Measurements from ENCODE around the gene CALHM1.

Gene CALHM1

GRCh38 chr10:103481974-103482531 is 23.4 kb upstream of the CALHM1 start:
- H4K20me1 ChIP-seq (ENCODE audit: insufficient read depth, low read length) = no peaks in the 10 kb centered on the region
- peak overlapping the region; percentile 39 for H3K4me2 ChIP-seq (ENCODE audit: low read length)
- no peaks in the 10 kb centered on the region for H3K9me3 ChIP-seq (ENCODE audit: insufficient read depth, low read length)
- H3K27ac ChIP-seq (ENCODE audit: low read length) = no peak overlapping the region
- TF ChIP-seq EZH2phosphoT487 (IDR thresholded peaks at IDR 0.05; ENCODE audit: low read depth) = no peak
- TF ChIP-seq CTCF (IDR thresholded peaks at IDR 0.05; ENCODE audit: low read depth, low read length) = peak; percentile 65
- no peaks in the 10 kb centered on the region for H3K27me3 ChIP-seq (ENCODE audit: low read depth, low read length)
- peak overlapping the region; percentile 37; the same call in 1 of the 2 replicates for H3K4me3 ChIP-seq (ENCODE audit: low read length)
- 0 out of 2 replicates have a peak, but pooled peaks cover 4% of the 10 kb centered on the region for H3K4me1 ChIP-seq (ENCODE audit: low read length)
- 0 out of 2 replicates have a peak overlapping the region, but pooled peaks have one; percentile 40 for H2AFZ ChIP-seq (ENCODE audit: low read depth, low read length)
- H3K36me3 ChIP-seq (replicated peaks; ENCODE audit: low read depth, low read length) = no peaks in the 10 kb centered on the region
- no peak overlapping the region for H3K9ac ChIP-seq (ENCODE audit: low read length)
- no peaks in the 10 kb centered on the region for H3K79me2 ChIP-seq (ENCODE audit: low read length)

- no peaks in the 10 kb centered on the region for H3K79me2 ChIP-seq (ENCODE audit: low read length)
- no peaks in the 10 kb centered on the region for H4K20me1 ChIP-seq (ENCODE audit: insufficient read depth, low read length)
- no peaks in the 10 kb centered on the region for H3K36me3 ChIP-seq (replicated peaks; ENCODE audit: low read depth, low read length)
- H3K4me2 ChIP-seq (ENCODE audit: low read length) = no peak overlapping the region
- no peak overlapping the region for H3K9ac ChIP-seq (ENCODE audit: low read length)
- no peak overlapping the region for H2AFZ ChIP-seq (ENCODE audit: low read depth, low read length)
- H3K4me1 ChIP-seq (ENCODE audit: low read length) = peaks cover 13% of the 10 kb centered on the region
- H3K9me3 ChIP-seq (ENCODE audit: insufficient read depth, low read length) = no peaks in the 10 kb centered on the region
- H3K4me3 ChIP-seq (ENCODE audit: low read length) = no peak overlapping the region
- H3K27ac ChIP-seq (ENCODE audit: low read length) = no peak overlapping the region
- no peak for TF ChIP-seq EZH2phosphoT487 (IDR thresholded peaks at IDR 0.05; ENCODE audit: low read depth)
- no peak for TF ChIP-seq CTCF (IDR thresholded peaks at IDR 0.05; ENCODE audit: low read depth, low read length)
- H3K27me3 ChIP-seq (ENCODE audit: low read depth, low read length) = no peaks in the 10 kb centered on the region
Observed at GRCh38 chr10:103480521-103480920, 21.8 kb upstream of the CALHM1 start.

- Histone ChIP-seq H3K9me3 (ENCODE audit: insufficient read depth, low read length) (no peaks in the 10 kb centered on the region), H2AFZ (ENCODE audit: low read depth, low read length) (no peak within 1 kb of the TSS), H3K27ac (ENCODE audit: low read length) (no peak within 1 kb of the TSS), H3K36me3 (replicated peaks; ENCODE audit: low read depth, low read length) (no peaks in the 10 kb centered on the region), H4K20me1 (ENCODE audit: insufficient read depth, low read length) (no peaks in the 10 kb centered on the region), H3K4me1 (ENCODE audit: low read length) (peaks cover 13% of the 10 kb centered on the region), H3K4me2 (ENCODE audit: low read length) (no peak within 1 kb of the TSS), H3K9ac (ENCODE audit: low read length) (no peak within 1 kb of the TSS), H3K4me3 (ENCODE audit: low read length) (no peak within 1 kb of the TSS), H3K79me2 (ENCODE audit: low read length) (no peaks in the 10 kb centered on the region), H3K27me3 (ENCODE audit: low read depth, low read length) (no peaks in the 10 kb centered on the region)
- TF ChIP-seq CTCF (IDR thresholded peaks at IDR 0.05; ENCODE audit: low read depth, low read length) (no peak), EZH2phosphoT487 (IDR thresholded peaks at IDR 0.05; ENCODE audit: low read depth) (no peak)
Observed at GRCh38 chr10:103479135-103479534, 20.4 kb upstream of the CALHM1 start, which contains the start of gene CALHM3. CALHM3 (minus strand) TSS chr10:103479240; CDS start chr10:103479032, 208 bp downstream.

- H3K4me3 ChIP-seq (ENCODE audit: low read length) = no peak overlapping the region
- no peak overlapping the region for H3K4me2 ChIP-seq (ENCODE audit: low read length)
- no peaks in the 10 kb centered on the region for H4K20me1 ChIP-seq (ENCODE audit: insufficient read depth, low read length)
- no peaks in the 10 kb centered on the region for H3K79me2 ChIP-seq (ENCODE audit: low read length)
- no peaks in the 10 kb centered on the region for H3K9me3 ChIP-seq (ENCODE audit: insufficient read depth, low read length)
- TF ChIP-seq CTCF (IDR thresholded peaks at IDR 0.05; ENCODE audit: low read depth, low read length) (no peak), EZH2phosphoT487 (IDR thresholded peaks at IDR 0.05; ENCODE audit: low read depth) (no peak)
- no peak overlapping the region for H3K9ac ChIP-seq (ENCODE audit: low read length)
- no peaks in the 10 kb centered on the region for H3K27me3 ChIP-seq (ENCODE audit: low read depth, low read length)
- H2AFZ ChIP-seq (ENCODE audit: low read depth, low read length) = no peak overlapping the region
- no peak overlapping the region for H3K27ac ChIP-seq (ENCODE audit: low read length)
- no peaks in the 10 kb centered on the region for H3K36me3 ChIP-seq (replicated peaks; ENCODE audit: low read depth, low read length)
- H3K4me1 ChIP-seq (ENCODE audit: low read length) = peaks cover 13% of the 10 kb centered on the region
Observed at GRCh38 chr10:103478671-103479070, 20.0 kb upstream of the CALHM1 start.

Measured in OCI-LY3 (cell line).